Measurements from ENCODE around the gene SH3RF2.
"Not testable (repeated sequence)": the region's sequence is repeated elsewhere in the genome, so short reads cannot be mapped to it uniquely, and the experiment has no call there.

Gene SH3RF2

GRCh38 chr5:146005723-146006122, 69.3 kb downstream of the SH3RF2 start:
- no peak for DNase-seq (ENCODE audit: low read depth)

DNA sequence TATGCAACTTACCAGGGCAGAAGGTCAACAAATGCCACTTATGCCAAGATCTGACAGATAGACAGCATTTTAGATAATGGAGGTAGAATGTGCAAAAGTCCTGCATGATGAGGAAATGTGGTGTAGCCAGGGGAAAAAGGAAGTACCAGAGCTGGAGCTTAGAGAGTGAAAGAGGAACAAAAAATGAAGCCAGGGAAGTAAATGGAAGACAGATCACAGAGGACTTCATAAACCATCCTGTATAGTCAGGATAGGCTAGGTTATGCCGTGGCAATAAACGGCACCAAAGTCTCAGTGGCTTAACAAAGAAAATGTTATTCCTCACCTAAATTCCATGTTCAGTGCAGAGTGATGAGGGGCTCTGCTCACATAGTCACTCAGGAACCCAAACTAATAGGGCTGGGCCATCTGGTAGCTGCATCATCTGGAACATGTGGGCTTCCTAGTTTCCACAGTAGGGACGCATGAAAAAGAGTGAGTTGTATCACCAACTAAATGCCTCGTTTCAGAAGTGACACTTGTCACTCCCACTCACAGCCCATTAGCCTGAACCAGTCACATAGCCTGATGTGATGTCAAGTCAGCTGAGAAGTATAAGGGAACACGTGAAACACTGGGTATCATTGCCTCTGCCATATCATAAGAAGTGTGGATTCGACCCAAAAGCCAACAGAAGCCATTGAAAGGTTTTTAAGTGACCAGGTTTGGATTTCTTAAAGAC, 70.3 kb downstream of the SH3RF2 start:
- DNase-seq (ENCODE audit: low read depth): no peak

DNA sequence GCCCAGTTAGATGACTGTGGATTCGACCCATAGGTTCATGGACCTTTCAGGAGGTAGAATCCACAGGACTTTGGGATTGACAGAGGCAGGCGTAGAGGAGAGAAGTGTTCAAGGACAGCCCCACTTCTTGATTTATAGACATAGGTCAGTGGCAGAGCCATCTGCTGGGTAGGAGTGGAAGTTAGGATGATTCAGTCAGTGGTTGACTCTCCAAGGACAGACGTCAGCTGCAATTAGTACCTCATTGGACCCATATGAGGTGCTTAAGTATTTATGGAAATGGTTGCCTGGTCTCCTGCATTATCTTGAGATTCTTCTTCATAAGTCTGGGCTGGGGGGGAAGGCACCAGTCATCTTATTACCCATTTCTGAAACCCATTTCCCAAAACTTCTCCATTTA, 70.9 kb downstream of the SH3RF2 start:
- DNase-seq (ENCODE audit: low read depth): no peak

DNA sequence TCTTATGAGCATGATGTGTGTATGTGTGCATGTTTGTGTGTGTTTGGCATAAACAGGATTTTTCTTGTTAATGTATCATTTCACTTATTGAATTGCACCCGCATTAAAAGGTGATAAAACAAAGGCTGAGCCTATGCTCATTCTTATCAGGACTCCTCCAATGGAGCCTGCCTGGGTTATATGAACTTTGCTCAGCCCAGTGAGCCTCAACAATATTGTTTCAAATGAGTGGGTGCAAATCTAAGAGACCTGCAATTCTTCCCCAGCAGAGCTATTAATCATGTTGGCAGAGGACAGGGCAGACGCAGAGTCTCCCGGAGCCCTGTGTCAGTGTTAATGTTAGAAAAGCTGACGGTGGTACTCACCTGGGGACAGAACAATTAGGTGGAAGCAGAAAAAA, 71.6 kb downstream of the SH3RF2 start:
- DNase-seq (ENCODE audit: low read depth): no peak

DNA sequence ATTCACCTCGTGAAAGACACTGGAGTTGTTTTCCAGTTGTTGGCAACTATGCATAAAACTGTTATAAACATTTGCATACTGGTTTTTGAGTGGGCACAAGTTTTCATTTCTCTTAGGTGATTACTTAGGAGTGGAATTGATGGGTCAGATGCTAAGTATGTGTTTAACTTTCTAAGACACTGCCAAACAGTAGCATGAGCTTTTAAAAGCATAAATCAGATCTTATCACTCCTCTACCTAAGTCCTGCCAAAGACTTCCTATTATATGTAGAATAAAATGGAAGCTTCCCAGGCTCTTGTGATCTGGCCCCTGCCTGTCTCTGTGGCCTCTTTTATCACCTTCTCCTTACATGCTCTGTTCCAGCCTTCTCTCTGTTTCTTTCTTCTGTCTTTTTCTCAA, 72.6 kb downstream of the SH3RF2 start:
- no peak for DNase-seq (ENCODE audit: low read depth)

- DNase-seq (ENCODE audit: low read depth): not testable (repeated sequence)
These were observed 74.1 kb downstream of the SH3RF2 start for GRCh38 chr5:146010447-146010846.

DNA sequence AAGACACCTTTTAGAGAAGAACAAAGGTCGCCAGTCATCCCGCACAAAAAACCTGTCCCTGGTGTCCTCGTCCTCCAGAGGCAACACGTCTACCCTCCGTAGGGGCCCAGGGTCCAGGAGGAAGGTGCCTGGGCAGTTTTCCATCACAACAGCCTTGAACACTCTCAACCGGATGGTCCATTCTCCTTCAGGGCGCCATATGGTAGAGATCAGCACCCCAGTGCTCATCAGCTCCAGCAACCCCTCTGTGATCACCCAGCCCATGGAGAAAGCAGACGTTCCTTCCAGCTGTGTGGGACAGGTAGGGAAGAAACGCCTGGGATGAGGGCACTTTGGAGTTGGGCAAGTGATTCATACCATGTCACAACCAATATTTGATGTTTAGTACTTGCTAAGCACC, 77.4 kb downstream of the SH3RF2 start:
- no peak for DNase-seq (ENCODE audit: low read depth)

DNA sequence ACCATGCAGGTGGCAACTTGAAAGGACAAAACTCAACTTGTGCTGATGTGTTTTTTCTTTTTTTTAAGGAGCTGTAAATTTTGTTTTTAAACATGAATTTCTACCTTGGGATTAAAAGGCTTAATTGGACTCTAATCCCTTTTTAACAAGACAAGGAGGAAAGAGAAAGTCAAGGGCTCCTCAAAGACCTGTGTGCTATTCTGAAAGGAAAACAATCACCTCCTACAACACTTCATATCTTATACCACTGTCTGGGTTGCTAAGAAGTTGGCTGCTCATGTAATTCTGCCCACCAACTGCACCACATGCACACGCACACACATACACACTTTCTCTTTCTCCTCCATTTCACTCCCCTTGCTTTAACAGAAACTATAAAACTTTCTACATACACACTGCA, 78.6 kb downstream of the SH3RF2 start:
- DNase-seq (ENCODE audit: low read depth): no peak

GRCh38 chr5:146016764-146017484, 80.5 kb downstream of the SH3RF2 start:
- no peak for DNase-seq (ENCODE audit: low read depth)

- no peak for DNase-seq (ENCODE audit: low read depth)
These were observed 82.4 kb downstream of the SH3RF2 start for GRCh38 chr5:146018514-146019375.

DNA sequence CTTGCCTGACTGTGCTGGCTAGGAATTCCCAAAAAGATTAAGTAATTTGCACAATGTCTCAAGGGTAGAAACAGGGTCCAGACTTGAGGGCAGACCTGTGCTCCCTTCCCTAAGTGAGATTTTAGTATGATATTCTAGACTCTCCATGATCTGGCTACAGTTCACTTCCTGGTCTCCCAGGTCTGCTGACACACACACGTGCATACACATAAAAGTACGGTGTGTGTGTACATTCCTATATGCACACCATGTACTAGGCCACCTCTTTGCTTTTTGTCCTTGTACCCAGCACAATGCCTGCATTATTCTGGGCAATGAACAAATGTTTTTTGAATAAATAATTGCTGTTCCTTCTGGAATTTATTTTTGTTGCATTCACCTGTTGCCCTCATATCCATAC, 83.7 kb downstream of the SH3RF2 start:
- no peak for DNase-seq (ENCODE audit: low read depth)

GRCh38 chr5:146024034-146024433, 87.7 kb downstream of the SH3RF2 start:
- DNase-seq (ENCODE audit: low read depth): no peak

GRCh38 chr5:146025114-146025680, 88.8 kb downstream of the SH3RF2 start:
- no peak for DNase-seq (ENCODE audit: low read depth)

DNA sequence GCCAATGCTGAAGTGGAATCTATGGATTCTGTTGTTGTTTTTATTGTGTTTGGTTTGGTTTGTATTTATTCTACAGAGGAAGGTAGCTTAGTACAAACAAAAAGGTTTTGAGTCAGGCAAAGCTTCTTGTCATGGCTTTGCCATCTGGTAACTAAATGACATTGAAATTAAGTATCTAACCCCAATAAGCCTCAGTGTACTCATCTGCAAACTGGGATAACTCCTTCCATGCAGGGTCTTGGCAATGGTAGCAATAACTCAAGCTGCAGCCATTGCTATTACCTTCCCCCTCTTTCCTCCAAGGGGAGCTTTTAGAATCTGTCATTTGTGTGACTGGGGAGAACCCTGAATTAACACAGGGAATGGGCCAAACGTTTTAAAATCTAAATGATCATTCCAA, 89.3 kb downstream of the SH3RF2 start:
- DNase-seq (ENCODE audit: low read depth): no peak

GRCh38 chr5:146026307-146027010, 90.1 kb downstream of the SH3RF2 start:
- no peak for DNase-seq (ENCODE audit: low read depth)

DNA sequence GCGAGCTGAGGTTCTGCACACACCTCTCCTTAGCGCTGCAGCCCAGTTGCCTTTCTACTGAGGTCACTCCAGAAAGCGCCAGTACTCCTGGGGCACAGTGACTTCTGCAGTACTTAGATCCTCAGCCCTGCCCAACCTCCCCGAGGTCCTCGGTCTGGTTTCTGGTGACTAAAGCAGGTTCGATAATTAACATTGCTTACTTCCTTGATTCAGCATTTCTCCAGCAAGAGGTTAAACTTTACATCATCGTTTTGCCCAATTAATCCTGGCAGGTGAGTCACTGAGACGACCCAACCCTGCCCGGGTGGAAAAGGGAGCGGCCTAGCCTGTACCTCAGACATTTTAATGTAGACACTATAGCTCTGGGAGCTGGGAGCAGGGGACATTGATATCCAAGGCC, 91.4 kb downstream of the SH3RF2 start:
- no peak for DNase-seq (ENCODE audit: low read depth)

- no peak for DNase-seq (ENCODE audit: low read depth)
These were observed 96.5 kb downstream of the SH3RF2 start for GRCh38 chr5:146032911-146033310.

- no peak for DNase-seq (ENCODE audit: low read depth)
These were observed 97.7 kb downstream of the SH3RF2 start for GRCh38 chr5:146034127-146034526.

GRCh38 chr5:146034605-146035004, 98.2 kb downstream of the SH3RF2 start:
- DNase-seq (ENCODE audit: low read depth): no peak

DNA sequence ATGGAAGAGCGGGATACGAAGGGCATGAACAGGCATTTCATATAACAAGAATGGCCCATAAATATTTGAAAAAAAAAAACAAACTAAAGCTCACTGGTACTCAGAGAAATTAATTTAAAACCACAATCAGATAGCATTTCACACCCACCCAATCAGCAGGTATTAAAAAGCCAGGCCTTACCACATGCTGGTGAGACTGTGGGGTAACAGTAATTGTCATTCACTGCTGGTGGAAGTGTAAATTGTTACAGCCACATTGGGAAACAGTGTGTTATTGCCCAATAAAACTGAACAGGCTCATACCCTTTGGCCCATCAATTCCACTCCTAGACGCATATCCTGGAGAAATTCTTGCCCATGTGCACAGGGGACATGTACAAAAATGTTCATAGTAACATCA, 103.0 kb downstream of the SH3RF2 start:
- no peak for DNase-seq (ENCODE audit: low read depth)

- no peak for DNase-seq (ENCODE audit: low read depth)
These were observed 104.1 kb downstream of the SH3RF2 start for GRCh38 chr5:146040527-146040926.

Measured in activated gamma-delta T cell treated with anti-CD3 and anti-CD28 coated beads, Interleukin-2, amount 50 U/mL, for 16 hours (primary cell).